Spleen (tissue), 11 donors: ENCODE measurements around the gene CHRDL1. TPM values are rescaled to one million over a fixed set of nuclear protein-coding genes. Genes with fewer than 3 reads are reported as not detected.

Experiments
- DNase-seq: peaks from one replicate; pipeline ENCODE4 v3.0.0-alpha.2; 2020
- H3K27ac ChIP-seq, 8 donors: fragments of 200-600 bp; sonication (generic) in 7 of 8; 1 replicate in 4 of 8; 2 replicates in 4 of 8; pipeline versions ENCODE4 v1.5.0 to v1.8.0; 2016 to 2021; ENCODE audit warnings: inconsistent platforms in 4 of 8, mild to moderate bottlenecking in 4 of 8, moderate library complexity in 1 of 8
- H3K27me3 ChIP-seq, 7 donors: fragments of 200-600 bp; sonication (generic) in 6 of 7; replicated peaks in 1 of 7; 1 replicate in 4 of 7; 2 replicates in 3 of 7; pipeline versions ENCODE4 v1.5.0 to v1.8.0; 2016 to 2021; ENCODE audit warnings: inconsistent platforms in 3 of 7, mild to moderate bottlenecking in 1 of 7
- H3K36me3 ChIP-seq, 6 donors: fragments of 200-600 bp; sonication (generic) in 5 of 6; 1 replicate in 4 of 6; 2 replicates in 2 of 6; pipeline versions ENCODE4 v1.5.0 to v1.8.0; 2016 to 2021; ENCODE audit warnings: inconsistent platforms in 2 of 6
- H3K4me1 ChIP-seq, 6 donors: fragments of 200-600 bp; sonication (generic) in 5 of 6; 1 replicate in 3 of 6; 2 replicates in 3 of 6; pipeline versions ENCODE4 v1.5.0 to v1.8.0; 2016 to 2021; ENCODE audit warnings: inconsistent platforms in 3 of 6
- H3K4me3 ChIP-seq, 8 donors: fragments of 200-600 bp; sonication (generic) in 7 of 8; 1 replicate in 4 of 8; 2 replicates in 4 of 8; pipeline versions ENCODE4 v1.5.0 to v1.8.0; 2016 to 2021; ENCODE audit warnings: inconsistent platforms in 4 of 8, mild to moderate bottlenecking in 4 of 8, moderate library complexity in 2 of 8
- H3K9me3 ChIP-seq, 8 donors: fragments of 200-600 bp; sonication (generic) in 7 of 8; 1 replicate in 4 of 8; 2 replicates in 4 of 8; pipeline versions ENCODE4 v1.5.0 to v1.8.0; 2016 to 2021; ENCODE audit warnings: inconsistent platforms in 4 of 8
- POLR2A ChIP-seq, 3 donors: fragments of 450-650 bp; IDR thresholded peaks; one replicate each; pipeline ENCODE4 v1.5.1; 2017; ENCODE audit warnings: antibody characterized with exemption in 3 of 3, mild to moderate bottlenecking in 1 of 3
- POLR2AphosphoS5 ChIP-seq, 3 donors: sonication (generic); formaldehyde crosslinking; IDR thresholded peaks; one replicate each; pipeline ENCODE4 v1.5.1; 2017; ENCODE audit warnings: antibody characterized with exemption in 3 of 3
- WGBS, 5 donors: extraction: QIAGEN DNeasy Blood & Tissue Kit in 3 of 5; methylation state at CpG; one replicate each; pipeline versions ENCODE4 v1.1.5 to v1.1.7; 2013 to 2018; 5-methylcytosine and 5-hydroxymethylcytosine counted together
- intact Hi-C: fragments of 100-400 bp; cut with DNase I; formaldehyde crosslinking; loops from one replicate; pipeline ENCODE4 v1.15.0; 2023; ENCODE audit warnings: low total_unique reads
- polyA plus RNA-seq, 3 donors: library from polyadenylated mRNA; stranded (reverse); fragments of 200-250 nt; gene quantifications; one replicate each; pipeline ENCODE4 v1.2.1, GENCODE V29; 2013
- total RNA-seq, 7 donors: library from RNA; depleted of rRNA in 3 of 7; stranded (reverse); fragments of >200 nt in 3 of 7; fragmentation: NEBNext Ultra II Directional in 4 of 7; extraction: Animal tissue kit (Norgen Biotek cat#: 25700) in 4 of 7; gene quantifications; one replicate each; pipeline versions ENCODE4 v1.1.0 to v1.2.1, GENCODE V29; 2016 to 2021
- TF ChIP-seq, protein P1 (sequence below), 11 experiments: fragments of 200-600 bp in 7 of 11; fragments of 450-650 bp in 4 of 11; sonication (generic) in 4 of 11; IDR thresholded peaks in 8 of 11; conservative IDR thresholded peaks in 3 of 11; 1 replicate in 7 of 11; 2 replicates in 4 of 11; pipeline versions ENCODE4 v1.4.0 to v1.8.0; 2016 to 2021; ENCODE audit warnings: antibody characterized with exemption in 11 of 11, inconsistent platforms in 4 of 11, mild to moderate bottlenecking in 1 of 11
- donor health status: healthy with polysubstance abuse.
- donor health status: DM: no; HTN: no; CAD: no; lungs with moderate emphysema.
- donor health status: DM: no; HTN: no; CAD: no.
- donor health status: Bipolar disorder and iron deficiency.
- donor health status: healthy.
- donor health status: DM: no; HTN: no; CAD: no.
- donor health status: DM: yes; HTN: yes; CAD: no.

Gene CHRDL1
- total and polyA plus RNA-seq, 10 donors: 1.7 to 92.6 (median 17.4) TPM

DNA sequence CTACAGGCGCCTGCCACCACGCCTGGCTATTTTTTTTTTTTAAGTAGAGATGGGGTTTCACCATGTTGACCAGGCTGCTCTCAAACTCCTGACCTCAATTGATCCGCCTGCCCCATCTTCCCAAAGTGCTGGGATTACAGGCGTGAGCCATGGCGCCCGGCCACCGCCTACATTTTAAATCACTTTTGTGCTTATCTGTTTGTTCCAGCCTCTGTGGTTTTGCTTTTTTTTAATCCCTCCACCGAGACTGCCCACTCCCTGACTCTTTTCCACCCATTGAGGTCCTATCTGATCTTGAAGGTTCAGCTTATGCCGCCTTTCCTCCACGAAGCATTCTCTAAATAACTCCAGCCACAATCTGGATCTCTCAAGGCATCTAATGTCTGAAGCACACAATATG, 73.5 kb downstream of the CHRDL1 start:
- H3K4me3 ChIP-seq: no peak overlapping the region
- H3K9me3 ChIP-seq: no peaks in the 10 kb centered on the region
- intact Hi-C loops: no loop called here
- no peak overlapping the region for H3K27ac ChIP-seq
- H3K27me3 ChIP-seq: no peaks in the 10 kb centered on the region
- no peaks in the 10 kb centered on the region for H3K4me1 ChIP-seq
- TF ChIP-seq POLR2A (IDR thresholded peaks at IDR 0.05) (no peak), POLR2AphosphoS5 (IDR thresholded peaks at IDR 0.05) (no peak)
- TF ChIP-seq, protein P1, sequence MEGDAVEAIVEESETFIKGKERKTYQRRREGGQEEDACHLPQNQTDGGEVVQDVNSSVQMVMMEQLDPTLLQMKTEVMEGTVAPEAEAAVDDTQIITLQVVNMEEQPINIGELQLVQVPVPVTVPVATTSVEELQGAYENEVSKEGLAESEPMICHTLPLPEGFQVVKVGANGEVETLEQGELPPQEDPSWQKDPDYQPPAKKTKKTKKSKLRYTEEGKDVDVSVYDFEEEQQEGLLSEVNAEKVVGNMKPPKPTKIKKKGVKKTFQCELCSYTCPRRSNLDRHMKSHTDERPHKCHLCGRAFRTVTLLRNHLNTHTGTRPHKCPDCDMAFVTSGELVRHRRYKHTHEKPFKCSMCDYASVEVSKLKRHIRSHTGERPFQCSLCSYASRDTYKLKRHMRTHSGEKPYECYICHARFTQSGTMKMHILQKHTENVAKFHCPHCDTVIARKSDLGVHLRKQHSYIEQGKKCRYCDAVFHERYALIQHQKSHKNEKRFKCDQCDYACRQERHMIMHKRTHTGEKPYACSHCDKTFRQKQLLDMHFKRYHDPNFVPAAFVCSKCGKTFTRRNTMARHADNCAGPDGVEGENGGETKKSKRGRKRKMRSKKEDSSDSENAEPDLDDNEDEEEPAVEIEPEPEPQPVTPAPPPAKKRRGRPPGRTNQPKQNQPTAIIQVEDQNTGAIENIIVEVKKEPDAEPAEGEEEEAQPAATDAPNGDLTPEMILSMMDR (IDR thresholded peaks at IDR 0.05 in 8 of 11, conservative IDR thresholded peaks at IDR 0.05 in 3 of 11): no peak
- H3K36me3 ChIP-seq: no peaks in the 10 kb centered on the region
- DNase-seq: no peak
- WGBS, 5 donors: 76 to 92% (median 83%) methylated on average over 10 of the region's 10 CpGs

- no peak for DNase-seq
- Histone ChIP-seq H3K27ac (no peak overlapping the region), H3K27me3 (no peaks in the 10 kb centered on the region), H3K36me3 (no peaks in the 10 kb centered on the region), H3K4me3 (no peak overlapping the region), H3K4me1 (no peaks in the 10 kb centered on the region), H3K9me3 (no peaks in the 10 kb centered on the region)
- TF ChIP-seq, protein P1 (IDR thresholded peaks at IDR 0.05 in 8 of 11, conservative IDR thresholded peaks at IDR 0.05 in 3 of 11): no peak
- TF ChIP-seq POLR2A (IDR thresholded peaks at IDR 0.05) (no peak), POLR2AphosphoS5 (IDR thresholded peaks at IDR 0.05) (no peak)
- intact Hi-C loops: no loop called here
- WGBS, 5 donors: 68 to 100% (median 85%) methylated on average over 2 of the region's 2 CpGs
Measured at GRCh38 chrX:110713666-110714065, 82.0 kb downstream of the CHRDL1 start.

- intact Hi-C loops: no loop called here
- no peak overlapping the region for H3K4me3 ChIP-seq
- H3K27me3 ChIP-seq: peaks cover 0 to 4% (median 0%) of the 10 kb centered on the region in 7 donors
- no peak for TF ChIP-seq POLR2A (IDR thresholded peaks at IDR 0.05)
- TF ChIP-seq, protein P1 (IDR thresholded peaks at IDR 0.05 in 8 of 11, conservative IDR thresholded peaks at IDR 0.05 in 3 of 11): no peak
- no peak for TF ChIP-seq POLR2AphosphoS5 (IDR thresholded peaks at IDR 0.05)
- no peaks in the 10 kb centered on the region for H3K36me3 ChIP-seq
- H3K4me1 ChIP-seq: no peaks in the 10 kb centered on the region
- no peak for DNase-seq
- H3K27ac ChIP-seq: no peak overlapping the region
- WGBS, 5 donors: 57 to 74% (median 74%) methylated on average over 2 of the region's 2 CpGs
- H3K9me3 ChIP-seq: peaks cover 0 to 9% (median 0%) of the 10 kb centered on the region in 8 donors
Measured at GRCh38 chrX:110706446-110706845, 89.2 kb downstream of the CHRDL1 start.

GRCh38 chrX:110703641-110704040, 92.0 kb downstream of the CHRDL1 start:
- peaks cover 0 to 4% (median 0%) of the 10 kb centered on the region in 7 donors for H3K27me3 ChIP-seq
- intact Hi-C loops: no loop called here
- H3K4me3 ChIP-seq: no peak overlapping the region
- H3K36me3 ChIP-seq: no peaks in the 10 kb centered on the region
- TF ChIP-seq, protein P1 (IDR thresholded peaks at IDR 0.05 in 8 of 11, conservative IDR thresholded peaks at IDR 0.05 in 3 of 11): no peak
- no peak for TF ChIP-seq POLR2A (IDR thresholded peaks at IDR 0.05)
- no peak for TF ChIP-seq POLR2AphosphoS5 (IDR thresholded peaks at IDR 0.05)
- 69 to 94% (median 80%) methylated on average over 4 of the region's 4 CpGs for WGBS, 5 donors
- no peaks in the 10 kb centered on the region for H3K4me1 ChIP-seq
- H3K9me3 ChIP-seq: peaks cover 0 to 9% (median 0%) of the 10 kb centered on the region in 8 donors
- no peak overlapping the region for H3K27ac ChIP-seq
- no peak for DNase-seq
